Subcutaneous abdominal adipose tissue (tissue), 5 donors: ENCODE results near the gene SCAF1.
"Not testable (repeated sequence)": the region's sequence is repeated elsewhere in the genome, so short reads cannot be mapped to it uniquely, and the experiment has no call there.

Experiments used
- H3K27ac ChIP-seq: one replicate; pipeline ENCODE4 v1.7.0; 2013; ENCODE audit warnings: low read depth, mild to moderate bottlenecking, inconsistent platforms, low read length, moderate library complexity
- H3K27me3 ChIP-seq, 5 donors: one replicate each; pipeline ENCODE4 v1.7.0; 2013; ENCODE audit warnings: low read length in 5 of 5, inconsistent platforms in 1 of 5; ENCODE audit not compliant: control insufficient read depth in 5 of 5, insufficient read depth in 4 of 5
- H3K36me3 ChIP-seq, 5 donors: one replicate each; pipeline ENCODE4 v1.7.0; 2013; ENCODE audit warnings: low read length in 5 of 5; ENCODE audit not compliant: control insufficient read depth in 5 of 5, insufficient read depth in 5 of 5
- H3K4me1 ChIP-seq, 5 donors: one replicate each; pipeline ENCODE4 v1.7.0; 2013; ENCODE audit warnings: low read length in 5 of 5, mild to moderate bottlenecking in 3 of 5, moderate library complexity in 1 of 5; ENCODE audit not compliant: control insufficient read depth in 5 of 5, insufficient read depth in 5 of 5
- H3K4me3 ChIP-seq, 5 donors: one replicate each; pipeline ENCODE4 v1.7.0; 2013; ENCODE audit warnings: low read length in 5 of 5, low read depth in 1 of 5
- H3K9ac ChIP-seq, 5 donors: one replicate each; pipeline ENCODE4 v1.7.0; 2013; ENCODE audit warnings: low read length in 5 of 5, mild to moderate bottlenecking in 4 of 5, moderate library complexity in 3 of 5
- H3K9me3 ChIP-seq, 5 donors: one replicate each; pipeline ENCODE4 v1.7.0; 2013; ENCODE audit warnings: low read length in 5 of 5; ENCODE audit not compliant: control insufficient read depth in 5 of 5
- donor health status: healthy.
- donor health status: healthy.
- donor health status: healthy.
- donor health status: healthy.
- donor health status: healthy.

Gene SCAF1

GRCh38 chr19:49615861-49616260 is 26.1 kb upstream of the SCAF1 start:
- Histone ChIP-seq H3K9me3 (no peaks in the 10 kb centered on the region), H3K9ac (no peak overlapping the region), H3K4me1 (peaks cover 0 to 25% (median 24%) of the 10 kb centered on the region in 5 donors), H3K36me3 (peaks cover 0 to 60% (median 42%) of the 10 kb centered on the region in 5 donors), H3K27ac (no peak overlapping the region), H3K27me3 (no peaks in the 10 kb centered on the region), H3K4me3 (no peak overlapping the region)

GRCh38 chr19:49616532-49616931 is 25.5 kb upstream of the SCAF1 start:
- Histone ChIP-seq H3K4me1 (peaks cover 0 to 28% (median 24%) of the 10 kb centered on the region in 5 donors), H3K4me3 (no peak overlapping the region), H3K9ac (no peak overlapping the region), H3K27ac (no peak overlapping the region), H3K9me3 (no peaks in the 10 kb centered on the region), H3K36me3 (peaks cover 0 to 64% (median 42%) of the 10 kb centered on the region in 5 donors), H3K27me3 (no peaks in the 10 kb centered on the region)

GRCh38 chr19:49616945-49617344 is 25.1 kb upstream of the SCAF1 start:
- Histone ChIP-seq H3K4me1 (peaks cover 0 to 32% (median 23%) of the 10 kb centered on the region in 5 donors), H3K4me3 (no peak overlapping the region), H3K27ac (no peak overlapping the region), H3K27me3 (no peaks in the 10 kb centered on the region), H3K36me3 (peaks cover 0 to 68% (median 46%) of the 10 kb centered on the region in 5 donors), H3K9me3 (no peaks in the 10 kb centered on the region), H3K9ac (no peak overlapping the region)

GRCh38 chr19:49617860-49618259 is 24.1 kb upstream of the SCAF1 start:
- not testable (repeated sequence) for H3K9me3 ChIP-seq, H3K27ac ChIP-seq, H3K4me3 ChIP-seq, H3K9ac ChIP-seq, H3K27me3 ChIP-seq
- H3K4me1 ChIP-seq, result peaks cover 0 to 29% (median 16%) of the 10 kb centered on the region in 5 donors
- H3K36me3 ChIP-seq, result peaks cover 0 to 67% (median 47%) of the 10 kb centered on the region in 5 donors

GRCh38 chr19:49624967-49625910 is 16.8 kb upstream of the SCAF1 start:
- H3K9me3 ChIP-seq, result no peaks in the 10 kb centered on the region
- H3K27me3 ChIP-seq, result no peaks in the 10 kb centered on the region
- peaks cover 0 to 16% (median 9%) of the 10 kb centered on the region in 5 donors for H3K4me1 ChIP-seq
- H3K27ac ChIP-seq, result no peak overlapping the region
- no peak overlapping the region for H3K9ac ChIP-seq
- H3K4me3 ChIP-seq, result no peak overlapping the region
- H3K36me3 ChIP-seq, result peaks cover 0 to 44% (median 30%) of the 10 kb centered on the region in 5 donors

- Histone ChIP-seq H3K27ac (no peak overlapping the region), H3K4me1 (peaks cover 6 to 23% (median 16%) of the 10 kb centered on the region in 5 donors), H3K9ac (no peak overlapping the region), H3K9me3 (no peaks in the 10 kb centered on the region), H3K36me3 (peaks cover 0 to 38% (median 29%) of the 10 kb centered on the region in 5 donors), H3K27me3 (no peaks in the 10 kb centered on the region), H3K4me3 (no peak overlapping the region)
Measured at GRCh38 chr19:49626226-49626625, 15.8 kb upstream of the SCAF1 start.

GRCh38 chr19:49629659-49630058 is 12.3 kb upstream of the SCAF1 start:
- Histone ChIP-seq H3K9me3 (no peaks in the 10 kb centered on the region), H3K27ac (no peak overlapping the region), H3K27me3 (no peaks in the 10 kb centered on the region), H3K9ac (no peak overlapping the region), H3K4me1 (peaks cover 7 to 29% (median 21%) of the 10 kb centered on the region in 5 donors), H3K4me3 (no peak overlapping the region), H3K36me3 (peaks cover 0 to 24% (median 19%) of the 10 kb centered on the region in 5 donors)

GRCh38 chr19:49631014-49631588 is 10.9 kb upstream of the SCAF1 start:
- Histone ChIP-seq H3K36me3 (peaks cover 0 to 26% (median 22%) of the 10 kb centered on the region in 5 donors), H3K27me3 (no peaks in the 10 kb centered on the region), H3K27ac (no peak overlapping the region), H3K9me3 (no peaks in the 10 kb centered on the region), H3K4me1 (peaks cover 7 to 34% (median 22%) of the 10 kb centered on the region in 5 donors), H3K9ac (peak overlapping the region in 1 of 5 donors; percentile 84), H3K4me3 (peak overlapping the region in 1 of 5 donors; percentile 4)

- Histone ChIP-seq H3K9ac (no peak overlapping the region), H3K36me3 (peaks cover 0 to 28% (median 22%) of the 10 kb centered on the region in 5 donors), H3K9me3 (no peaks in the 10 kb centered on the region), H3K27ac (no peak overlapping the region), H3K27me3 (no peaks in the 10 kb centered on the region), H3K4me1 (peaks cover 7 to 39% (median 25%) of the 10 kb centered on the region in 5 donors), H3K4me3 (no peak overlapping the region)
Measured at GRCh38 chr19:49631610-49632192, 10.3 kb upstream of the SCAF1 start.
